Caco-2 (cell line): ENCODE results near the gene TRABD2A. TPM values are rescaled to one million over a fixed set of nuclear protein-coding genes. Genes with fewer than 3 reads are reported as not detected.

Source experiments
- BruUV-seq: library from RNA; stranded (reverse); fragments of 400-500 nt; replicated peaks from 2 replicates; lab custom pipeline; 2021; lab: Mats Ljungman, UMichigan
- CTCF ChIA-PET: fragments of 300-600 bp; sonication (Branson Sonifier 250); formaldehyde crosslinking; loops from one replicate; lab custom pipeline; 2022; ENCODE audit warnings: antibody characterized with exemption; lab: Charles Lee
- POLR2A ChIA-PET: fragments of 300-600 bp; sonication (Branson Sonifier 250); formaldehyde crosslinking; loops from one replicate; lab custom pipeline; 2022; ENCODE audit warnings: antibody characterized with exemption; lab: Charles Lee
- DNase-seq, 2 experiments: peaks; one replicate each; pipeline versions ENCODE4 v3.0.0 to v3.0.0-alpha.2; 2020 to 2022
- H3K27me3 ChIP-seq: replicated peaks from 2 replicates; pipeline ENCODE4 v1.6.0; 2011; ENCODE audit warnings: low read length; ENCODE audit not compliant: control insufficient read depth, insufficient read depth
- H3K36me3 ChIP-seq: 2 replicates; pipeline ENCODE4 v1.5.1; 2011; ENCODE audit warnings: low read length; ENCODE audit not compliant: control insufficient read depth, insufficient read depth
- H3K4me1 ChIP-seq: fragments of 250-450 bp; sonication (Bioruptor Pico); 2 replicates; pipeline ENCODE4 v1.5.1; 2020; ENCODE audit warnings: mild to moderate bottlenecking
- H3K4me3 ChIP-seq: 2 replicates; pipeline ENCODE4 v1.5.1; 2011; ENCODE audit warnings: low read depth, mild to moderate bottlenecking, control low read depth, low read length
- H3K9me3 ChIP-seq: fragments of 250-450 bp; sonication (Bioruptor Pico); 2 replicates; pipeline ENCODE4 v1.5.1; 2020; ENCODE audit warnings: mild to moderate bottlenecking, moderate library complexity
- H3K27ac Mint-ChIP-seq: one replicate; pipeline ENCODE4 v1.8.0; 2022; ENCODE audit warnings: mixed read lengths; ENCODE audit not compliant: unreplicated experiment
- H3K27me3 Mint-ChIP-seq: one replicate; pipeline ENCODE4 v1.8.0; 2022; ENCODE audit warnings: mixed read lengths; ENCODE audit not compliant: insufficient read depth, unreplicated experiment
- H3K36me3 Mint-ChIP-seq: one replicate; pipeline ENCODE4 v1.8.0; 2022; ENCODE audit warnings: mild to moderate bottlenecking, mixed read lengths; ENCODE audit not compliant: insufficient read depth, unreplicated experiment
- H3K4me1 Mint-ChIP-seq: one replicate; pipeline ENCODE4 v1.8.0; 2022; ENCODE audit warnings: low read depth, mixed read lengths; ENCODE audit not compliant: unreplicated experiment
- H3K4me3 Mint-ChIP-seq: one replicate; pipeline ENCODE4 v1.8.0; 2022; ENCODE audit warnings: mild to moderate bottlenecking, moderate library complexity, mixed read lengths; ENCODE audit not compliant: unreplicated experiment
- H3K9me3 Mint-ChIP-seq: one replicate; pipeline ENCODE4 v1.8.0; 2022; ENCODE audit warnings: mixed read lengths; ENCODE audit not compliant: unreplicated experiment
- intact Hi-C: fragments of 100-400 bp; cut with micrococcal nuclease; formaldehyde crosslinking; loops from one replicate; pipeline ENCODE4 v1.10.0; 2022; ENCODE audit not compliant: unreplicated experiment
- total RNA-seq: library from RNA; stranded (reverse); gene quantifications from 2 replicates; pipeline ENCODE4 v1.2.3, GENCODE V29; 2022
- TF ChIP-seq, protein P1 (sequence below), 2 experiments: fragments of 200-600 bp in 1 of 2; IDR thresholded peaks; 1 replicate in 1 of 2; 2 replicates in 1 of 2; pipeline versions ENCODE4 v1.5.1 to v1.8.0; 2011 to 2022; ENCODE audit warnings: antibody characterized with exemption in 1 of 2, control low read depth in 1 of 2, inconsistent platforms in 1 of 2, low read depth in 1 of 2, low read length in 1 of 2, mild to moderate bottlenecking in 1 of 2, moderate library complexity in 1 of 2; ENCODE audit not compliant: insufficient read depth in 1 of 2, severe bottlenecking in 1 of 2, unreplicated experiment in 1 of 2

The TRABD2A gene
- total RNA-seq, 1 experiment from 2014 or later = 1.4 TPM

DNA sequence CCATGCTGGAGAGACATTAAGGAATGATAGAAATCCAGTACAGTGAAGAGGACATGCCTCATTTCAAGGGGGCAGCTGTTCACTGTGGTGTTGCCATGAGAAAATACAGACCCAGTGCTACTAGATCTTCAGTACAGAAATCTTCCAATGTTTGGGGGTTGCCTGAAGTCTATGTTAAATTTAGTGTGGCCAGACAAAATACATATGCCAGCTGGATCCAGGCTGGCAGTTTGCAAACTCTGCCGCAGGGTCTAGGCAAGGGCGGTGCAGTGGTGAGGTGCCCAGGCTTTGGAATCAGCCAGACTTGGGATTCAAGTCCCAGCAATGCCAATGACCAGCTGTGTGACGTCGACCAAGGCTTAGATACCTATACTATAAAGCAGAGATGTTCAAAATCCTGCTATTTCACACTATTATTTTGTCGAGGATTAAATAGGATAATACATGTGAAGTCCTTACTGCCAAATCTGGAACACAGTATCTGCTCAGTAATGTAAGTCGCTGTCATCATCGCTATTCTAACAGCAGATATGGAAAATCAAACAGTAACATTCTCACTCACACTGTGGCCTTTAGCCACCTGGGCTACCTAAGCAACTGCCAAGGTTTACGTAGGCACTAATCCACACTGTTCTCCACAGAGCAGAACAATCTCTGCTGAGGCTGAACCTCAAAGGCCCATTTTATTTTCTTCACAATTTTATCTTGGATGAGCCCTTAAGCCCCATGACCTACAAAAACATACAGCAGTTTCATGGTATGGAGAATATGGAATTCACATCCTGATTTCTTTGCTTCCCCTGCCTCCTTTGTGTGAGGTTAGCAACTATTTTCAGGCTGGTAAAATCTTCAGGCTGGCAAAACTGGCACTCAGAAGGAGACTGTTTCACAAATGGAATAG is 18.7 kb upstream of the TRABD2A start:
- Mint-ChIP-seq H3K27ac (no peak overlapping the region), H3K4me3 (no peak overlapping the region), H3K27me3 (no peaks in the 10 kb centered on the region), H3K36me3 (peaks cover under 1% of the 10 kb centered on the region), H3K4me1 (no peaks in the 10 kb centered on the region), H3K9me3 (no peaks in the 10 kb centered on the region)
- POLR2A ChIA-PET = no interaction called here
- no peaks in the 10 kb centered on the region for H3K36me3 ChIP-seq
- intact Hi-C loops = no loop called here
- BruUV-seq = no TSS peak
- H3K4me3 ChIP-seq = no peak overlapping the region
- no peaks in the 10 kb centered on the region for H3K27me3 ChIP-seq
- CTCF ChIA-PET = interaction anchor here (0.6 kb wide), 1 partner anchor 723 kb away, joined by 3 read pairs; no protein-coding TSS in a partner anchor
- H3K4me1 ChIP-seq = no peaks in the 10 kb centered on the region
- no peaks in the 10 kb centered on the region for H3K9me3 ChIP-seq
- no peak for DNase-seq
- TF ChIP-seq, protein P1, sequence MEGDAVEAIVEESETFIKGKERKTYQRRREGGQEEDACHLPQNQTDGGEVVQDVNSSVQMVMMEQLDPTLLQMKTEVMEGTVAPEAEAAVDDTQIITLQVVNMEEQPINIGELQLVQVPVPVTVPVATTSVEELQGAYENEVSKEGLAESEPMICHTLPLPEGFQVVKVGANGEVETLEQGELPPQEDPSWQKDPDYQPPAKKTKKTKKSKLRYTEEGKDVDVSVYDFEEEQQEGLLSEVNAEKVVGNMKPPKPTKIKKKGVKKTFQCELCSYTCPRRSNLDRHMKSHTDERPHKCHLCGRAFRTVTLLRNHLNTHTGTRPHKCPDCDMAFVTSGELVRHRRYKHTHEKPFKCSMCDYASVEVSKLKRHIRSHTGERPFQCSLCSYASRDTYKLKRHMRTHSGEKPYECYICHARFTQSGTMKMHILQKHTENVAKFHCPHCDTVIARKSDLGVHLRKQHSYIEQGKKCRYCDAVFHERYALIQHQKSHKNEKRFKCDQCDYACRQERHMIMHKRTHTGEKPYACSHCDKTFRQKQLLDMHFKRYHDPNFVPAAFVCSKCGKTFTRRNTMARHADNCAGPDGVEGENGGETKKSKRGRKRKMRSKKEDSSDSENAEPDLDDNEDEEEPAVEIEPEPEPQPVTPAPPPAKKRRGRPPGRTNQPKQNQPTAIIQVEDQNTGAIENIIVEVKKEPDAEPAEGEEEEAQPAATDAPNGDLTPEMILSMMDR (IDR thresholded peaks at IDR 0.05; ENCODE audit: insufficient read depth in 1 of 2, low read depth in 1 of 2, low read length in 1 of 2, severe bottlenecking in 1 of 2, unreplicated experiment in 1 of 2) = no peak

DNA sequence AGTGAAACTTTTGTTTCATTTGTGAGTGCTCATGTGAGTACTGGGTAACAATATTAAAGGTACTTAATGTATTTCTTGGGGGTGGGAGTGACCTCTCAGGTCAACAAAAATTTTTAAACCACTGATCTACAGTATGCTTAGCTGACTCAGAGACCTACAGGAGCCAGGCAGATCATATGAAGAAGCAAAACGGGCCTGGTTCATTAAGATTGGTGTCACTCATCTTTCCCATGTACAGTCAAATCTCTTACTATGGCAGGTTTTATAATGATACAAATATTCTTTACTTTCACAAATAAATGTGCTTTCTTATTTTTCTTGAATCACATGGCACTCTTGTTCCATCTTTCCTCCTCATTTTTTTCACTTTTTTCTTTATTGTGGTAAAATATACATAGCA is 16.9 kb upstream of the TRABD2A start:
- intact Hi-C loops = no loop called here
- Mint-ChIP-seq H3K36me3 (no peaks in the 10 kb centered on the region), H3K9me3 (no peaks in the 10 kb centered on the region), H3K4me3 (no peak overlapping the region), H3K27ac (no peak overlapping the region), H3K27me3 (no peaks in the 10 kb centered on the region), H3K4me1 (no peaks in the 10 kb centered on the region)
- CTCF ChIA-PET = no interaction called here
- no TSS peak for BruUV-seq
- Histone ChIP-seq H3K27me3 (no peaks in the 10 kb centered on the region), H3K4me3 (no peak overlapping the region), H3K36me3 (no peaks in the 10 kb centered on the region), H3K9me3 (no peaks in the 10 kb centered on the region), H3K4me1 (no peaks in the 10 kb centered on the region)
- no peak for DNase-seq
- TF ChIP-seq, protein P1 (IDR thresholded peaks at IDR 0.05; ENCODE audit: insufficient read depth in 1 of 2, low read depth in 1 of 2, low read length in 1 of 2, severe bottlenecking in 1 of 2, unreplicated experiment in 1 of 2) = no peak
- POLR2A ChIA-PET = no interaction called here

- BruUV-seq = no TSS peak
- no peak overlapping the region for H3K4me3 Mint-ChIP-seq
Observed at GRCh38 chr2:84896567-84896966, 15.7 kb upstream of the TRABD2A start.

More at GRCh38 chr2:84896567-84896966, 15.7 kb upstream of the TRABD2A start:
- no peak overlapping the region for H3K4me3 ChIP-seq
- Mint-ChIP-seq H3K4me1 (no peaks in the 10 kb centered on the region), H3K36me3 (no peaks in the 10 kb centered on the region), H3K27me3 (no peaks in the 10 kb centered on the region), H3K27ac (no peak overlapping the region), H3K9me3 (no peaks in the 10 kb centered on the region)
- POLR2A ChIA-PET = no interaction called here
- TF ChIP-seq, protein P1 (IDR thresholded peaks at IDR 0.05; ENCODE audit: insufficient read depth in 1 of 2, low read depth in 1 of 2, low read length in 1 of 2, severe bottlenecking in 1 of 2, unreplicated experiment in 1 of 2) = no peak
- intact Hi-C loops = no loop called here
- DNase-seq = no peak
- H3K9me3 ChIP-seq = no peaks in the 10 kb centered on the region
- H3K27me3 ChIP-seq = no peaks in the 10 kb centered on the region
- no peaks in the 10 kb centered on the region for H3K36me3 ChIP-seq
- CTCF ChIA-PET = no interaction called here
- no peaks in the 10 kb centered on the region for H3K4me1 ChIP-seq
